HUES64 (cell line): ENCODE measurements around the gene KSR2.
"Not testable (repeated sequence)": the region's sequence is repeated elsewhere in the genome, so short reads cannot be mapped to it uniquely, and the experiment has no call there.

Source experiments
- H3K27ac ChIP-seq: 2 replicates; pipeline ENCODE4 v1.7.0; 2013; ENCODE audit warnings: low read depth, low read length, inconsistent platforms
- H3K27me3 ChIP-seq: 2 replicates; pipeline ENCODE4 v1.6.1; 2013; ENCODE audit warnings: mild to moderate bottlenecking, low read length; ENCODE audit not compliant: insufficient read depth
- H3K36me3 ChIP-seq: 2 replicates; pipeline ENCODE4 v1.6.1; 2013; ENCODE audit warnings: mild to moderate bottlenecking, low read length; ENCODE audit not compliant: insufficient read depth
- H3K4me1 ChIP-seq: 2 replicates; pipeline ENCODE4 v1.6.1; 2013; ENCODE audit warnings: mild to moderate bottlenecking, low read length, moderate library complexity; ENCODE audit not compliant: insufficient read depth
- H3K4me3 ChIP-seq: 2 replicates; pipeline ENCODE4 v1.5.1; 2013; ENCODE audit warnings: mild to moderate bottlenecking, low read length, moderate library complexity
- H3K9ac ChIP-seq: 2 replicates; pipeline ENCODE4 v1.6.1; 2013; ENCODE audit warnings: mild to moderate bottlenecking, low read depth, low read length
- H3K9me3 ChIP-seq: 2 replicates; pipeline ENCODE4 v1.6.1; 2013; ENCODE audit warnings: low read depth, low read length; ENCODE audit not compliant: insufficient read depth
- WGBS: fragments of 150-250, 120-280 bp; methylation state at CpG from one replicate; pipeline ENCODE4 v1.1.7; 2013; ENCODE audit warnings: missing lambda C conversion rate; 5-methylcytosine and 5-hydroxymethylcytosine counted together

The KSR2 gene

DNA sequence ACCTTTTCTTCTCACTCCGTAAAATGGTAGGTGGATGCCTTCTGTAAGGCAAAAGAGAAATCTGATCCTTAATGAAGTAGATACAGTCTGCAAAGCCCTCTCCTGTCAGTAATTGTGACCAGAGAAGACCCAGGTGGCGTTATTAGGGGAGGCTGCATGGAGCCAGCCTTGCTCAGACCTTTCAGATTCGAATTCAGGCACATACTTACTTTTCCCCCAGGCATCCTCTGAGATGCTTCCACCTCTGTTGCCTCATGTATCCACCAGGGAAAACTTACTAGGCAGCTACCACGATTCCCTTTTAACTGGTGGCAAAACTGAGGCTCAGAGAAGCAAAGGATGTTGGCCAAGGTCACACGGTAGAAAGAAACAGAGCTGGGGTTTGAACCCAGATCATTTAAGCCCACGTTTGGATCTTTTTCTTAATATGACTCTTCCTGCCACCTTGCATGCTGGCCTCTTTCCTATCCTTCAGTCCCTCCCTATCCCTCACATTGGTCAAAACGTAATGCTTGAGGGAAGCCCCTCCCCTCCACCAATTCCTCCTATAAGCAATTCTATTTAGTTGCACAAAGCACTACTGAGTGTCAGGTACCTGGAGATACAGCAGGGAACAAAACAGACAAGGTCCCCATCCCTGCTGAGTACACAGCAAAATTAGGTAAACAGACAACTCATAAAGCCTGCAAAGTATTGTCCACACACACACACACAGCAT lies 179.4 kb downstream of the KSR2 start:
- H3K27ac ChIP-seq = 0 out of 2 replicates have a peak overlapping the region, but pooled peaks have one; percentile 40
- no peaks in the 10 kb centered on the region for H3K9me3 ChIP-seq
- H3K27me3 ChIP-seq = no peaks in the 10 kb centered on the region
- no peak overlapping the region for H3K4me3 ChIP-seq
- H3K4me1 ChIP-seq = peaks cover 21% of the 10 kb centered on the region
- 62% methylated on average over 7 of the region's 7 CpGs for WGBS
- H3K36me3 ChIP-seq = no peaks in the 10 kb centered on the region
- H3K9ac ChIP-seq = peak overlapping the region; percentile 46; the same call in 1 of the 2 replicates

DNA sequence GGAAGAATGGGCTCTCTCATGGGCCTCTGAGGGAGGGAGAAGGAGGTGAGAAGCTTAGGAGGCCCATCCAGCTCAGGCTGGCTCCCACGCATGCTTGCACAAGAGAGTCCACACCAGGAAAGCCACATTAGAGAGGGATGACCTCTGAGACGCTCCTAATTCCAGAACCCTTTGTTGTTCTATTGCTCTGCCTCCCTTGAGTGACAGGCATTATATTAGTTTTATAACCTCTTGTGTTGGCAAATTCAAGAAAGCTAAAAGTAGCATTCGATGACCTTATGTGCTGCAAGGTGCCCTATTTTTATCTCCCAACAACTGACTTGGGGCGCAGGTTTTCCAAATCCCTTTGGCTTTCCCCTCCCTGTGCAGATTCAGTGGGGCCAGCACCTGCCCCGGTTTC lies 190.1 kb downstream of the KSR2 start:
- no peak overlapping the region for H3K4me3 ChIP-seq
- no peaks in the 10 kb centered on the region for H3K9me3 ChIP-seq
- WGBS = 95% methylated on average over 5 of the region's 5 CpGs
- no peaks in the 10 kb centered on the region for H3K4me1 ChIP-seq
- no peak overlapping the region for H3K9ac ChIP-seq
- H3K27me3 ChIP-seq = no peaks in the 10 kb centered on the region
- H3K27ac ChIP-seq = no peak overlapping the region
- H3K36me3 ChIP-seq = no peaks in the 10 kb centered on the region

DNA sequence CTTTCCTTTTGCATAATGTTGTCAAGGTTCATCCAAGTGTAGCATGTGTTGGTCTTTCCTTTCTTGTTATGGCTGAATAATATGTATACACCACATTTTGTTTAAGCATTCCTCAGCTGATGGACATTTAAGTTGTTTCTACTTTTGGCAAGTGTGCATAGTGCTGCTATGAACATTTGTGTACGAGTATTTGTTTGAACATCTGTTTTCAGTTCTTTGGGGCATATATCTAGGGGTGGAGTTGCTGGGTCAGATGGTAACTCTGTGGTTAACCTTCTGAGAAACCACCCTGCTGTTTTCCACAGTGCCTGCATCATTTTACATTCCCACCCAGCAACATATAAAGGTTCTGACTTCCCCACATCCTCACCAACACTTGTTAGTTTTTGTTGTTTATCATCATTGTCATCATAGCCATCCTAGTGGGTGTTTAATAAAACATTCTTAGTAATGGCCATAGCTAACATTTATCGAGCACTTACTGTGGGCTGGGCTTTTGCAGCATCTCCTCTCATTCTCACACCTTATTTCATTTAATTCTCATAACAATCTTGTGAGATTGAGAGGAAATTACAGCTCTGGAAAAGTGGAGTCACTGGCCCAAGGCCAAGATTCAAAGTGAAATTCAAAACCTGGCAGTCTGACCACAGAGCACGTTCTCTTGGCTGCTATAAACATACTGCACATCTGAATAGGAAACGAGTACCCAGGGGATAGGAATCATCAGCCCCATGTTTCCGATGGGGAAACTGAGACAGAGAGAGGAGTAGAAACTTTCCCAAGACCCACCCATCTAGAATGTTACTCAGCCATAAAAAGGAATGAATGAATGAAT lies 193.6 kb downstream of the KSR2 start:
- no peak overlapping the region for H3K9ac ChIP-seq
- H3K36me3 ChIP-seq = no peaks in the 10 kb centered on the region
- 83% methylated on average over 4 of the region's 5 CpGs for WGBS
- H3K9me3 ChIP-seq = no peaks in the 10 kb centered on the region
- H3K27ac ChIP-seq = no peak overlapping the region
- H3K4me3 ChIP-seq = no peak overlapping the region
- no peaks in the 10 kb centered on the region for H3K27me3 ChIP-seq
- no peaks in the 10 kb centered on the region for H3K4me1 ChIP-seq

DNA sequence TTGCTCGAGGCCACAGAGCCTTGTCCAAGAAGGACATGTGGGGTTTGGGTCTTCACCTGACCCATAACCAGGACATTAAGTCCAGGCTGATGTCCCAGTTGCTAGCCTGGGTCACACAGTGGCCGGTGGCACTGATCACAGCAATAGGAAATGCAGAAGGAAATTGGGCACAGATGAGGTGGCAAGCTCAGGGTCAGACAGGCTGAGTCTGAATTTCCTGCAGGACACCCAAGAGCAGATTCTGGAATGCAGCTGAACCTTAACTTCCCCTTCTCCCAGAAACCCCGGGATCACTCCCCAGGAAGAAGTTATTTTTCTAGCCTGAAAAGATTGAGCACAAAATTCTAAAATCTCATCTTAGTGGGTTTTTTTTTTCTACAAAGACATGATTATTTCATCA lies 199.9 kb downstream of the KSR2 start:
- Histone ChIP-seq H3K9ac (no peak overlapping the region), H3K27ac (no peak overlapping the region), H3K4me3 (no peak overlapping the region), H3K27me3 (no peaks in the 10 kb centered on the region), H3K9me3 (peaks cover 9% of the 10 kb centered on the region), H3K36me3 (no peaks in the 10 kb centered on the region), H3K4me1 (no peaks in the 10 kb centered on the region)
- 92% methylated on average over 3 of the region's 3 CpGs for WGBS

DNA sequence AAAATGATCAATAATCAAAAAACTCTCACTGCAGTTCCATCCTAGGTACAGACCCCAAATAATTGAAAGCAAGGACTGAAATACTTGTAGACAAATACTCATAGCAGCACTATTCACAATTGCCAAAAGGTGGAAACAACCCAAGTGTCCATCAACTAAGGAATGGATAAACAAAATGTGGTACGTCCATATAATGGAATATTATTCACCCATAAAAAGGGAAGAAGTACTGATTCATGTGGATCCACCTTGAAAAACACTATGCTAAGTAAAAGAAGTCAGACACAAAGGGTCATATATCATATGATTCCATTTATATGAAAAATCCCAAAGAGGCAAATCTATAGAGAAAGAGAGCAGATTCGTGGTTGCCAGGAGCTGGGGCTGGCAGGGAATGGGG lies 202.8 kb downstream of the KSR2 start:
- 84% methylated on average over 1 of the region's 2 CpGs for WGBS
- Histone ChIP-seq H3K27ac (no peak overlapping the region), H3K9ac (no peak overlapping the region), H3K9me3 (peaks cover 9% of the 10 kb centered on the region), H3K36me3 (no peaks in the 10 kb centered on the region), H3K4me1 (no peaks in the 10 kb centered on the region), H3K27me3 (no peaks in the 10 kb centered on the region), H3K4me3 (no peak overlapping the region)

DNA sequence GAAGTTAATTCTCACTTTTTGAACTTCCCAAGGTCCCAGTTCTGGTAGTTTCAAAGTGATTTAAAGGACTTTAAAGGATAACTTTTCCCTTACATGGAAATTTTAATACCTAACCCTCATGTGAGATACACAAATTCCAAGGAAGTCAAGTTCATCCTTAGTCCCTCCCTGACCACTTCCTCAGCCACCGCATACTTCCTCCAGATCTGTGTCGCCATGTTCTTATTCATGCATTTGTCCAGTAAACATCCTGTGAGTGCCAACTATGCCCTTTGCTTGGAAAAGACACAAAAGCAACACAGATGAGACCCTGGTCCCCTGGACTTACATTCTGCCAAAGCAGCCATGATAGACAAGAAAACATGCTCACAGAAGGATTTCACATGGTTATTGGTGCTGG lies 206.6 kb downstream of the KSR2 start:
- Histone ChIP-seq H3K27ac (no peak overlapping the region), H3K36me3 (no peaks in the 10 kb centered on the region), H3K9me3 (peaks cover 9% of the 10 kb centered on the region), H3K9ac (no peak overlapping the region), H3K4me1 (no peaks in the 10 kb centered on the region), H3K4me3 (no peak overlapping the region), H3K27me3 (no peaks in the 10 kb centered on the region)
- WGBS = 97% methylated on average over 2 of the region's 2 CpGs

DNA sequence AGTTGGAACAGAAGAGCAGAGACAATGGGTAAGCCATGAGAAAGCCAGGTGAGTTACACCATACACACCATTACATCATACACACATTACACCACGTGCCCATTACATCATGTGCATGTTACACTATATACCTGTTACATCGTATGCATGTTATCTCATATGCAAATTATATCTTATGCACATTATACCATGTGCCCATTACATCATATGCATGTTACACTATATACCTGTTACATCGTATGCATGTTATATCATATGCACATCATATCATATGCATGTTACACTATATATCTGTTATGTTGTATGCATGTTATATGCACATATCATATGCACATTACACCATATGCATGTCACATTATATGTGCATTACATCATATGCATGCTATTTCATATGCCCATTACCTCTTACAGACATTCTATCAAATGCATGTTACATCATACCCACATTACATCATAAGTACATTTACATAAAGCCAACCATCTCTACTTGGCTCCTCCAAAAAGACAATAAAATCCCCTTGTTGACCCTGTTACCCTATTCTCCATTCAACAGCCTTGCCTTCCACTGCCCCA lies 207.2 kb downstream of the KSR2 start:
- no peaks in the 10 kb centered on the region for H3K4me1 ChIP-seq
- H3K9ac ChIP-seq = no peak overlapping the region
- no peaks in the 10 kb centered on the region for H3K27me3 ChIP-seq
- H3K4me3 ChIP-seq = no peak overlapping the region
- no peak overlapping the region for H3K27ac ChIP-seq
- WGBS = 97% methylated on average over 3 of the region's 3 CpGs
- H3K36me3 ChIP-seq = no peaks in the 10 kb centered on the region
- peaks cover 9% of the 10 kb centered on the region for H3K9me3 ChIP-seq

DNA sequence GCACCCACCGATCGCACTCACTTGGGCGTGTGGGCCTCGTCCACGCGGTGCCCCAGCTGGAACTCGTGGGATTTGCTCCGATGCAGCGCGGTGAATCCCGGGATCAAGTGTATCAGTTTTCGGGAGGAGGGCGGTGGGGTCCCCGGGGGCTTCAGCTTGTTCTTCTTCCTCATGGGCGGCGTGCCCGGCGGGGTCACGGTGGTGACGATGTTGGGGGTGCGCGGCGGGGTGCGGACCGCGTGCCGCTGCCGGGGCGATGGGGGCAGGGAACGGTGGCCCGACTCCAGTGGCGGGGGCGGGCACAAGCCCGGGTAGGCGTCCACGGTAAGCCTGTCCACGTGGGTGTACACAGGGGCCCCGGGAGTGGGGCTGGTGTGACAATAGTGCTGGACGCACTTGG lies 207.8 kb downstream of the KSR2 start:
- H3K4me1 ChIP-seq = no peaks in the 10 kb centered on the region
- no peak overlapping the region for H3K9ac ChIP-seq
- H3K27ac ChIP-seq = no peak overlapping the region
- WGBS = 96% methylated on average over 39 of the region's 39 CpGs
- H3K4me3 ChIP-seq = no peak overlapping the region
- no peaks in the 10 kb centered on the region for H3K27me3 ChIP-seq
- H3K9me3 ChIP-seq = peaks cover 3% of the 10 kb centered on the region
- H3K36me3 ChIP-seq = no peaks in the 10 kb centered on the region

DNA sequence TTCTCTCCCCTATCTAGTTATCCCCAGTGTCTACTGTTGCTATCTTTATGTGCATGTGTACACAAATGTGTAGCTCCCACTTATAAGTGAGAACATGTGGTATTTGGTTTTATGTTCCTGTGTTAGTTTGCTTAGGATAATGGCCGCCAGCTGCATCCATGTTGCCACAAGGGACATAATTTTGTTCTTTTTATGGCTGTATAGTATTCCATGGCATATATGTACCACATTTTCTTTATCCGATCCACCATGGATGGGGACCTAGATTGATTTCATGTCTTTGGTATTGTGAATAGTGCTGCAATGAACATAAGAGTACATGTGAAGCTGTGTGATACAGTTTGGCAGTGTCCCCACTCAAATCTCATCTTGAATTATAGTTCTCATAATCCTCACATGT lies 218.1 kb downstream of the KSR2 start:
- Histone ChIP-seq H3K4me1 (no peaks in the 10 kb centered on the region), H3K27ac (no peak overlapping the region), H3K27me3 (no peaks in the 10 kb centered on the region), H3K9me3 (no peaks in the 10 kb centered on the region), H3K36me3 (no peaks in the 10 kb centered on the region), H3K4me3 (no peak overlapping the region), H3K9ac (no peak overlapping the region)
- WGBS = 83% methylated on average over 2 of the region's 2 CpGs

DNA sequence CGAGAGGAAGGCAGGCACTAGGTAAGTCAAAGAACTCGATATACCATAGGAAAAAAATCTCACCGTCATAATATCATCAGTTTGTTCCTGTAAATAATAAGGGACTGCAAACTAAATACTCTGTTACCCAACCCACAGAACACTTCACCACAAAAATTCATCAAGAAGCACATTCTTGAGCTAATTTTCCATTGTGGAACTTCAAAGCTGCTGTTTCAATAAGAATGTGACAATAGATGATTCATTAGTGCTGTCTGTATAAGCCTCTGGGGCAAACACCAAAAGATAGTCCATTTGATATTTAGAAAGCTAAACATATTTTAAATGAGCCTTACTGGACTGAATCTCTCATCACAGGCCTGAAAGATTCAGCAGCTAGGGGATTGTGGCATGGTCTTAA lies 219.4 kb downstream of the KSR2 start:
- Histone ChIP-seq H3K27me3 (no peaks in the 10 kb centered on the region), H3K27ac (no peak overlapping the region), H3K36me3 (no peaks in the 10 kb centered on the region), H3K9ac (no peak overlapping the region), H3K4me3 (no peak overlapping the region), H3K9me3 (no peaks in the 10 kb centered on the region), H3K4me1 (no peaks in the 10 kb centered on the region)
- WGBS = 93% methylated on average over 3 of the region's 3 CpGs

DNA sequence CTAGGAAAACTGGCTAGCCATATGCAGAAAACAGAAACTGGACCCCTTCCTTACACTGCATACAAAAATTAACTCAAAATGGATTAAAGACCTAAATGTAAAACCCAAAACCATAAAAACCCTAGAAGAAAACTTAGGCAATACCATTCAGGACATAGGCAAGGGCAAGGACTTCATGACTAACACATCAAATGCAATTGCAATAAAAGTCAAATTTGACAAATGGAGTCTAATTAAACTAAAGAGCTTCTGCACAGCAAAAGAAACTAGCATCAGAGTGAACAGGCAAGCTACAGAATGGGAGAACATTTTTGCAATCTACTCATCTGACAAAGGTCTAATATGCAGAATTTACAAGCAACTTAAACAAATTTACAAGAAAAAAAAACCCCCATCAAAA lies 222.4 kb downstream of the KSR2 start:
- not testable (repeated sequence) for H3K9ac ChIP-seq, H3K27me3 ChIP-seq, H3K9me3 ChIP-seq, H3K36me3 ChIP-seq, H3K27ac ChIP-seq, H3K4me1 ChIP-seq, H3K4me3 ChIP-seq
